HG03280 (cell line): ENCODE measurements around the gene PTPN4.
"Not testable (repeated sequence)": the region's sequence is repeated elsewhere in the genome, so short reads cannot be mapped to it uniquely, and the experiment has no call there.

Source experiments
- ATAC-seq: cut with Tn5 transposase; IDR thresholded peaks from one replicate; pipeline ENCODE4 v1.9.1; 2021; ENCODE audit warnings: mild to moderate bottlenecking, moderate library complexity; ENCODE audit not compliant: unreplicated experiment

The PTPN4 gene

GRCh38 chr2:119803101-119803500, 43.4 kb downstream of the PTPN4 start:
- no peak for ATAC-seq

DNA sequence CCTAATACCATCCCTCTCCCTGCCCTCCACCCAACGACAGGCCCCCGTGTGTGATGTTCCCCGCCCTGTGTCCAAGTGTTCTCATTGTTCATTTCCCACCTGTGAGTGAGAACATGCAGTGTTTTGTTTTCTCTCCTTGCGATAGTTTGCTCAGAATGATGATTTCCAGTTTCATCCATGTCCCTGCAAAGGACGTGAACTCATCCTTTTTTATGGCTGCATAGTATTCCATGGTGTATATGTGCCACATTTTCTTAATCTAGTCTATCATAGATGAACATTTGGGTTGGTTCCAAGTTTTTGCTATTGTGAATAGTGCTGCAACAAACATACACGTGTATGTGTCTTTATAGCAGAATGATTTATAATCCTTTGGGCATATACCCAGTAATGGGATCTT, 44.7 kb downstream of the PTPN4 start:
- ATAC-seq, result not testable (repeated sequence)

DNA sequence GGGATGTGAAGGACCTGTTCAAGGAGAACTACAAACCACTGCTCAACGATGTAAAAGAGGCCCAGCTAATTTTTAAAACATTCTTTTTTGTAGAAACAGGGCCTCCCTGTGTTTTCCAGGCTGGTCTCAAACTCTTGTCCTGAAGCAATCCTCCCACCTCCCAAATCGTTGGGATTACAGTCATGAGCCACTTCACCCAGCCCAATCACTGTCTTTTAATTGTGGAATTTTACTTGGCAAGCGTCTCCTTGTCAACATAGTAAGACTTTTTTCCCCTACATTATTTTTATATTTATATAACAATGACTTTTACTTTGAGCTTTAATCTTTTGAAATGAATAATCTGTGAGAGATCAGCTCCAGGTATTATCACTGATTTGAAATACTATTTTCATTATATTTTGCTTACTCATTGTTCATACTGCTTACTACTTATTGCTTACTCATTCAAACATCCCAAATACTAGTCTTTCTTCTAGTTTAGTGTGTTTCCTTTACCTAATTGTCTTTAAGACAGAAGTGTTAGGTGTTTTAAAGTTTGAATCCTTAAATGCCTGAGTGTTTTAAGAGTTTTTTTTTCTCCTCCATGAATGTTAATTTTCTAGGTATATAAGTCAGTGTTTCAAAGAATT, 48.9 kb downstream of the PTPN4 start:
- no peak for ATAC-seq

DNA sequence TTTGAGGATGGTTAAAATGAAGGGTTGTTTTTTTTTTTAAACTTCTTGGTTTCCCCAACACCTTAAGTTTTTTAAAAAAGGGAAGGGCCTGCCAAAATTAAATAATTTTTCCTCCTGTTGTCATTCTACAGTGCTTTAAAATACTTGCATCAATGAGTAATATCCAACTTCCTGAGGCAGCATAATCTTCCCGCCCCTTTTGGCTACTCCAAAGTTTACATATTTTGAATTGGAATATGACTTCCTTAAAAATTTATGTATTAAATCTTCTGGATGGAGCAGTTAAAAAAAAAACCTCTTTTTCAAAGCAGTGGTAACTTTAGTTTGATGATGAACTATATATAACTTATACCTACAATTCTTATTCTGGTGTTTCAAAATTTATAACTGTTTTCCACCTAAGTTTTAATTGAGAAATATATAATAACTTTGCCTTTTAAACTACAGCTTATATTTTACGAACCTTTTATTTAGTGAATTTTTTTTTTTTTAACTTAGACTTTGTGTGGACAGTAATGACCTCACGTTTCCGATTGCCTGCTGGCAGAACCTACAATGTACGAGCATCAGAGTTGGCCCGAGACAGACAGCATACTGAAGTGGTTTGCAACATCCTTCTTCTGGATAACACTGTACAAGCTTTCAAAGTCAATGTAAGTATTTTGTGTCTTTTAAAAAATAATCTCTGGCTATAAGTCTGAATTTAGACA, 49.8 kb downstream of the PTPN4 start:
- ATAC-seq, result no peak

GRCh38 chr2:119810049-119810630, 50.4 kb downstream of the PTPN4 start:
- ATAC-seq, result no peak

- no peak for ATAC-seq
Observed at GRCh38 chr2:119814216-119814615, 54.5 kb downstream of the PTPN4 start.

DNA sequence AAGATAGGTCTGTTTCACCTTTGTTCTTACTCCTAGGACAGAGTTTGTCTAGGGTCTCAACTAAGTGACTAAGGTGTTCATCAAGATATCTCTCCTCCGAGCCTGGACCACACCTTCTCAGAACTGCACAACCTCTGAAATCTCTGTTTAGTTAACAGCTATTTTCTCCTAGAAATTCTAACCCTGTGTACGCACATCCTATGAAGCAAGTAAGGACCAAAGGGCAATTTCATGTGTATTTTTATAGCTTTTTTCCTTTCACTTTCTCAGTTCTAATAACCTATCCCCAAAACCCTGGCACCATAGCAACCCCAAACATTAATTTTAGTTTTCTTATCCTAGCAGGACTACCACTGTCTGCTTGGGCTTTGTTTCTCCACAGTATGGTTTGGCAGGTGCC, 59.1 kb downstream of the PTPN4 start:
- ATAC-seq, result no peak

- no peak for ATAC-seq
Observed at GRCh38 chr2:119819846-119820245, 60.1 kb downstream of the PTPN4 start.

DNA sequence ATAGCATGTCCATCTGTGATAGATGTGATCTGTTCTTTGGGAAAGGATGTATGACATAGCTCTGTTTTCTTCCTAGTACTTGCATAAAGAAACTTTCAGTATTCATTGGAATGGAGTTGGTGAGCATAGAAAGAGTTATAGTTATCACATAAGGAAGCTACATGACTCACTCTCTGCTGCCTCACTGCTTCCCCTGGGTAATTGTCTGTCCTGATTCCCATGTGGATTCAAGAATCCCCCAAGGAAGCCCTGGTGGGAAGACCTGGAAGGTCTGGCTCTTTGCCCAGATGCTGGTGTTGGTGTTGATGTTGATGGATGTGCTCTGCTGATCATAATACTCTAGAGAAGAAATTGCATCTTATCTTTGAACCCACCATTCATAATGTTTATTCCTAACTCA, 60.6 kb downstream of the PTPN4 start:
- no peak for ATAC-seq

- no peak for ATAC-seq
Observed at GRCh38 chr2:119821266-119821665, 61.5 kb downstream of the PTPN4 start.

GRCh38 chr2:119823734-119824334, 64.1 kb downstream of the PTPN4 start:
- no peak for ATAC-seq

- peak; percentile 62 for ATAC-seq
Observed at GRCh38 chr2:119826370-119826961, 66.7 kb downstream of the PTPN4 start.

DNA sequence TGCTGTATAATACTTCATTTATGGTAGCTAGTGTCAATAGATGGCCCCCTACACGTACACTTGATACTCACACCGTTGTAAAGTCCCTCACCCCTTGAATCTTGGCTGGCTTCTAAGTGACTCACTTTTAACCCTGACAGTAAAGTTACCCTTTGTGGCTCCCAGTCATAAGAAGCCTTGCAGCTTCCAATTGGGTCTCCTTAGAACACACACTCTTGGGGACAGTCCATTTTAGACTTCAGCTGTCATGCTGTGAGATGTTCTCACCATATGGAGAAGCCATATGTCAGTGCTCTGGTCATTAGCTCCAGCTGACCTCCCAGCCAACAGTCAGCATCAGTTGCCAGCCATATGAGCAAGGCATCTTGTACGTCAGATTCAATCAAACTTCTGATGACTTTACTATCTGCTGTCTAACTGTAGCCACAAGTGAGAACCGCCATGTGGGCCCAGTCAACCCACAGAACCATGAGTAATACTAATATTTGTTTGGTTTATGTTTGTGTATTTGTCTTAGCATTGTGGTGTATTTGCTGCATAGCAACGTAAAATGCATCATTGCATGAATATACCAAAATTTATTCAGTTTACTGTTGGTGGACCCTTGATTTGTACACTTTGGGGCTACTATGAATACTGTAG, 68.3 kb downstream of the PTPN4 start:
- no peak for ATAC-seq

- no peak for ATAC-seq
Observed at GRCh38 chr2:119836455-119837142, 76.9 kb downstream of the PTPN4 start.

DNA sequence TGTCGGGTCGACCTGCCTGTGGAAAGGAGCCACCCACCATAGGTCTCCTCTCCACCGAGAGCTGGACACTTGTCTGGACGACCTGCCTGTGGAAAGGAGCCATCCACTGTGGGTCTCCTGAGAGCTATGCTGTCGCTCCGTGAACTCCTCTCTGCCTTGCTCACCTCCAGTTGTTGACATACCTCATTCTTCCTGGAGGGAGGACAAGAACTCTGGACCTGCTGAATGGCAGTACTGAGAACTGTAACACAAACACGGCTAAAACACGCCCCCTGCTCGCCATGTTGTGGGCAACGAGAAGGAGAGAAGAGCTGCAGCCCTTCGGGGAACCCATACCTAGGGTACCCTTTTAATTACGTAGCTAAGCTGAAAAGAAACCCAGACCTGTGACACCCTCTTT, 77.6 kb downstream of the PTPN4 start:
- ATAC-seq, result no peak

GRCh38 chr2:119837759-119838158, 78.0 kb downstream of the PTPN4 start:
- no peak for ATAC-seq

DNA sequence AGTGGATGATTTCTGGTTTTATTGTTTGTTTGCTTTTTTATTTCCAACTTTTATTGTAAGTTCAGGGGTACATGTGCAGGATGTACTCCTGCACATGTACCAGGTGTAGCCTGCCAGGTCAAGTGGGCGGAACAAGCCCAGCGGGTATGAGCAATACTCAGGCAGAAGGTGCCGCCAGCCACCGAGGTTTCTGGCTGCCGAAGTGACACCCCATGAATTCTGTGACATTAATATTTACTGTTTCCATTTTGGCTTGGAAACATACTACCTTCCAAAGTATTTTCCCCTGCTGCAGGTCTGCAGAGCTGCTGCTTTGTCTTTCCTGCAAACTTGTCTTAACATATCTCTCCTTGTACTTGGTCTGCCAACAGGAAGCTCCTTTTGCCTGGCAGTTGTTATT, 78.5 kb downstream of the PTPN4 start:
- ATAC-seq, result no peak

- no peak for ATAC-seq
Observed at GRCh38 chr2:119841550-119841949, 81.8 kb downstream of the PTPN4 start.

- no peak for ATAC-seq
Observed at GRCh38 chr2:119846021-119846420, 86.3 kb downstream of the PTPN4 start.

DNA sequence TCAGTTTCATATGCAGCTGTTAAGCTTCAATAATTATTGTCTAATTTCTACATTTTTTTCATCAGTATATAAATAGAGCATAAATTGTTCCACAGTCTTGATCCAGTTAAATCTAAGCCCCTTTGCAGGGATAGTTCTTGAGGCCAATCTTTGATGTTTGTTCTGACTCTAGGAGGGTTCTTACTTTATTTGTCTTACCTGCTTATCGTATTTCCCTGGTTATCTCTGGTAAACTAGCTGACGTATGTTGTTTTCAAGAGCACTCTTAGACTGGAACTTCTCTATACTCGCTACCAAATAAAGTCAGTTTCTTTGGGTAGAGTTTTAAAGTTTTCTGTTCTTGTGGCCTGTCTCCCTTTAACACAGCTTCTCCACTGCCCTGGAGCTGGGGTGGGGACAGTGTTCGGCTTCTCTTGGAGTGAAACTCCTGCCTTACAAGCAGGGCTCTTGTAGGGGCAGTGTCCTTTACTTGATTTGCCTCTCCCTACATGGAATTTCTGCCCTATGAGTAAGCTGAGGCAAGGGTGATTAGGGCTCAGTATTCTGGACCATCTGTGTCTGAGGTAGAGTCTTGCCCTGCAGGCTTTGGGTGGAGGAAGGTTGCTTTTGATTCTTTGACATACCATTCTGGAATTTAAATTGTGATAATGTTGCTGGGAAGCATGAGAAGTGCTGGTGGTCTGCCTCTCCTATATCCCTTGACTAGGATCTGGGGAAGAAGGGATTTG, 90.3 kb downstream of the PTPN4 start:
- no peak for ATAC-seq
